Colon (tissue), 2 donors: ENCODE data around the gene PRKCB.

Experiments
- FAIRE-seq: peaks from 2 replicates; lab custom pipeline; 2012; peaks lifted over from hg19 to GRCh38; lab: Jason Lieb, UNC
- donor health status: control.
- donor health status: control.

Gene PRKCB

DNA sequence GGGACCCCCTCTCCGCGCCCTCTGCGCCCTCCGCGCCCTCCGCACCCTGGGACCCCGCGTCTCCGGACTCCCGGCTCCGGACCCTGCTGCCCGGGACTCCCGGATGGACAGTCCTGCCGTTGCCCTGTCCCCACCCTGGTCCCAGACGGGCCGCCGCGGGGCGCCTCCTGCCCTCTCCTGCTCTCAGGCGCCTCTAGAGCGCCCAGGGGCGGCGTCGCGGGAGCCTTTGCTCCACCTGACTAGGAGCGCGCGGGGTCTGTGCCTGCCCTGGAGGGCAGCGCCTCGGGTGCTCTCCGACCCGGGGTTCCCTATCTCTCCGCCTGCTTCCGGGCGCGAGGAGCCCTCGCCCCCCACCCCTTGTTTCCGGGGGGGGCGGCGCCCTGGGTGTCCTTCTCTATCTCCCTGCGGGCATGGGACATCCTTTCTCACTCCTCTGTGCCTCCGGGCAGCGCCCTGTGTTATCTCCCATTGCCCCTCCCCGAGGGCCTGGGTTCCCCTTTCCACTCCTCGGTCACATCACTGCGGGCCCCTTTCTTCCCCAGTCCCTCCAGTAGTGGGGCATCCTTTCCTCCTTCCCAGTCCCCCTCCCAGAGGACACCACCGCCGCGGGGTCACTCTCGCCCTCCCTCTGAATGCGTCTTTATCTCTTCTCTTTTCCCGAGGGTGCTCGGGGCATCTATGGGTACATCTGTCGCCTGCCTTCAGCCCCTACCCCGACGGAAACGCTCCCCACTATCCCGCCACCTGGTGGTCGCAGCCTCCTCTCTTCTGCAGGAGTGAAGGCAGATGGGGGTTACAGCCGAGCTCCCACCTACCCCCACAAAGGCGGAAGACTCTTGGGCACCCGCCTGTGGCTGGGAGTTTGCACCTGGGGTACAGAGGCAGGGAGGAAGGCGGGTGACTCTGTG is 875 bp downstream of the PRKCB start:
- no peak for FAIRE-seq

DNA sequence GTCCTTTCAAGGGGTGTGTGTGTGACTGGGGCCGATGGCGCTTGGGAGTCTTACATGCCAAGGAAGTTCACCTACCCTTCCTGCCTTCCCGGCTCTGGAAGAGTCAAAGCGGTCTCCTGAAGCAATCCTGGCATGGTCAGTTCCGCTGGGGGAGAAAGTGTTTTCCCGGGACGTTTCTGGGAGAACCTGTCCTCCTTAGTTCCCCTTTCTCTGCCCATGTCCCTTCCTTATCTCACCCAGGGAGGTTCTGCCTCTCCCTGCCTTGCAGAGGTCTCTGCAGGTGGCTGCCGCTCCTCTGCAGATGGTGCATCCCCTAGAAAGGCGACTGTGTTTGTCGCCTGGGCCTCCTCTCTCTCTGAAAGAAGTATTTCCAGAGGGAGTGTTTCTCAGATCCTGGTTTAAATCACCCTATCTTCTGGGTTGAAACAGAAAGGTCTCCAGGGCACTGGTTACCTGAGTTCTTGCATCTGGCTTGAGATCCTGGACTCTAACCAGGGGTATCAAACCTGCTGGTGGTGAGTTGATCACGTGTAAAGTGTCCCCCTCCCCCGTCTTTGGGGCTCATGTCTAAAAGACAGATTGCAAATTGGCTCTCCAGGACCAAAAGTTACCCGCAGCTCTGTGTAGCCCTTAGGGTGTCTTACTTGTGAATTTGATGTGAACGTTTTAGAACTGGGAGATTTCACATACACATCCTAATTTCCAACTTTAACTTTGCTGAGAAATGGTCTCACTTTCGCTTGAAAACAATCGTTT is 1.9 kb downstream of the PRKCB start:
- FAIRE-seq, result no peak

DNA sequence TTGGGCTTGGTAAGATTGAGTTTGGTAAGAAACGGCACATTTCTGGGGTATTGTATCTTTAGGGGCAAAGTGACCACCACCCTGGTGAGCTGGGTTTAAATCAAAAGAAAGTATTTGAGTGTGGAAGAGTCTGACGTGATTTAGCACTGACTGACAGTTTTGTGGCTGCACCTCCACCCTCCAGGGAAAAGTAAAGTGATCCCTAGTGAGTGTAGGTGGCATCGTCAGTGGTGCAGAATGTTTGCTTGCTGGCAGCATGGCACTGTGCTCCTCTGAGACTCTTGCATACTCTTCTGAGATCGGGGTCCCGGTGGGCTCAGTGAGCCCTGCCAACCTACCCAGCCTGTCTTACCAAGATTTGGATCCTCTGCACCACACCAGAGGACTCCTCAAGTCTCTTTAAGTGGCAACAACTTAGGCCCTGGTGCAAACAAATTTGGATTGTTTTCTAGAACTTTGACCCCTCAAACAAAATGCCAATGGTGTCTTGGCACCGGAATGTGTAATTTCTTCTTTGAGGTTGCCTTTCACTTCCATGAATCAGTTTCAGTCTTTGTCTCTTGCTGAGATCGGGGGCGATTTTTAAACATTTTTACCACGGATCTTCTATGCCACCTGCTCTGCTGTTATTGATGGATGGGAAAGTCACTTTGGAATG is 2.8 kb downstream of the PRKCB start:
- FAIRE-seq, result no peak

DNA sequence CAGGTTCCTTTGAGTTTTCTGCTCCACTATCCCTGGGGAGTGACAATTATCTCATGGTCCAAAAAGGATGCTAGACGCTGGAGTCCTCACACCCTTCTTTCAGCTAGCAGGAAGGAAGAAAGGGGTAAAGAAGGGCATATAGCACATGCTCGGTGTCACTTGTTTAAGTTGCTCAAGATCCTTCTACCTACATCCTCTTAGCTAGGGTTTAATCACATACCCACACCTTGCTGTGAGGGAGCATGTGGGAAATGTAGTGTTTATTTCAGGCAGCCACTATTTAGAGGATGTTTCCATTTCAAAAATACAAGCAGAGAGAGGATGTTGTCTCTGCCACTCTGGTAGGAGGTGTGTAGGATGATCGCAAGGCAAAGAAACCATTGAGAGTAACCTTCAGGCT is 4.5 kb downstream of the PRKCB start:
- no peak for FAIRE-seq

DNA sequence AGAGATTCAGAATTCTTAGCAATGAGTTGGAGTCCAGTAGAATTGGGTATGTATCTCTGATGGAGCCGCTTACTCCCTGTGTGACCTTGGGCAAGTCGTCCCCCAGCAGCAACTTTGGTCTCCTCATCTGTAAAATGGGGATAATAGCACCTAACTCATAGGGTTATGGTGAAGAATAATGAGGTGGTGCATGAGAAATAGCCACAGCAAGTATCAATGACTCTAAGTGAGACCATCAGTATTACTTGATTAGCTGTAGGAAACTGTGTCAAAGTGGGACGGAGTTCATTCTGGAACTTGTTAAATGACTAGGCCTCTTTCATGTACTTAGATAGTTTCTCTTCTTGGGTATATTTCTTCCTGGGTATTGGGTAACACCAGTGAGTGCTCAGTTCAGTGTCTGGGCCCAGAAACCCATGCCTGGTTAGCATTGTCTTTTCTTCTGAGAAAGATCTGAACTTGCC is 6.4 kb downstream of the PRKCB start:
- no peak for FAIRE-seq

DNA sequence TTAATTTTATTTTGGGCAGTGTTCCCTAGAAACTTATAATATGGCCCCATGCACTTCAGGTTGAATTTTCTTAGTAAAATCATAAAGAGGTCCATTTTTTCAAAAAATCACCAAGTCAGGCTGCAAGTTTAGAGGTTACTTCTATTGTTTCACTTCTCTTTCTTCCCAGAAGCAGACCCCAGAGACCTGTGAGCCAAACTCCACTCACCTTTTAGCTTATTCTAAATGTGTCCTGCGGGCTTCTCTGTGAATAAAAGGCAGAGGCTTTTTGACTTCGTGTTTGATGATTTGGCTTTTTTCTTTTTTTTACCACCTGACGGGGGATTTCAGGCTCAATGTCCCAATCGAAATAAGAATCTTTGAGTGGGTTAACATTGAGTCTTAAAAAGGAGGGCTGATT is 7.4 kb downstream of the PRKCB start:
- no peak for FAIRE-seq

DNA sequence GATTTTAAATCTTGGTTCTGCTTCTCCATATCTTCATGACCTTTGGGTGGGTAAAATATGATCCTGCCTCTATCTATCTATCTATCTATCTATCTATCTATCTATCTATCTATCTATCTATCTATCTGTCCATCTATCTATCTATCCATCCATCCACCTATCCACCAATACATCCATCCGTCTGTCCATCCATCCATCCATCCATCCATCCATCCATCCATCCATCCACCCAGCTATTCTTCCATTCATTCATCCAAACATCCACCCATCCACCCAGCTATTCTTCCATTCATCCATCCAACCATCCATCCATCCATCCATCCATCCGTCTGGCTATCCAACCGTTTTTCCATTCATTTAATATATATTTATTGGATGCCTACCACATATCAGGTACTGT is 11.5 kb downstream of the PRKCB start:
- FAIRE-seq, result no peak

DNA sequence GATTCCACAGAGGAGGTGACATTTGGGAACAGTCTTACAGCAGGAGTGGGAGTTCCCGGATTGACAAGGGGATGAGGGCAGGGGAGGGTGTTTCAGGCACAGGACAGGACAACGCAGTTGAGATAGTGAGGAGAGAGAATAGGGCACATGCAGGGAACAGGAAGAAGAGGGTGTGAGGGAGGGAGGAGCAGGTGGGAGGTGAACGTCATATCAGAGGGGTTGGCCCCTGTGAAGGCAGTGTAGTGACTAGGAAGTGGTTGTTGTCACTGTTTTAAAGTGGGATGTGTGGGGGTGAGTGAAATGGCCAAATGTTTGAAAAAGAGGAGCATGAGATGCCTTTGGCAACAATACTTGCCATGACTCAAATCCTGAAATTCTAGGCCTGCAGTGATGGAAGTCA is 12.2 kb downstream of the PRKCB start:
- no peak for FAIRE-seq

DNA sequence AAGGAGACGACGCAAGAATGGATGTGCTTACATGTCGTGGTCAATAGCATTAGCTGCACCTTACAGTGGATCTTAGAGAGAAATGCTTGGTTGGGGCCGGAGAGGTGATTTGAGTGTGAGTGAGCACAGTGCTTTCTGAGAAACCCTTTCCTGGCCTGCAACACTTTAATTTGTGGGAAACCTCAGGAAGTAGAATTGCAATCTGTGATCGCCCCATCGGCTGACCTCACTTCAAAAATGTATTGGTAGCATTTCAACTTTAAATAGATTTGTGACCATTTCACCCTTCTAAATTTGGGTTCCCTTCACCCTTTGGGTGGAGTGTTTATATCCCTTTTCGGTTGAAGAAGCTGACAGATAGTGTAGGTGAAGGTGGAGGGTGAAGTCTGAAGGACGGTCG is 13.2 kb downstream of the PRKCB start:
- no peak for FAIRE-seq

DNA sequence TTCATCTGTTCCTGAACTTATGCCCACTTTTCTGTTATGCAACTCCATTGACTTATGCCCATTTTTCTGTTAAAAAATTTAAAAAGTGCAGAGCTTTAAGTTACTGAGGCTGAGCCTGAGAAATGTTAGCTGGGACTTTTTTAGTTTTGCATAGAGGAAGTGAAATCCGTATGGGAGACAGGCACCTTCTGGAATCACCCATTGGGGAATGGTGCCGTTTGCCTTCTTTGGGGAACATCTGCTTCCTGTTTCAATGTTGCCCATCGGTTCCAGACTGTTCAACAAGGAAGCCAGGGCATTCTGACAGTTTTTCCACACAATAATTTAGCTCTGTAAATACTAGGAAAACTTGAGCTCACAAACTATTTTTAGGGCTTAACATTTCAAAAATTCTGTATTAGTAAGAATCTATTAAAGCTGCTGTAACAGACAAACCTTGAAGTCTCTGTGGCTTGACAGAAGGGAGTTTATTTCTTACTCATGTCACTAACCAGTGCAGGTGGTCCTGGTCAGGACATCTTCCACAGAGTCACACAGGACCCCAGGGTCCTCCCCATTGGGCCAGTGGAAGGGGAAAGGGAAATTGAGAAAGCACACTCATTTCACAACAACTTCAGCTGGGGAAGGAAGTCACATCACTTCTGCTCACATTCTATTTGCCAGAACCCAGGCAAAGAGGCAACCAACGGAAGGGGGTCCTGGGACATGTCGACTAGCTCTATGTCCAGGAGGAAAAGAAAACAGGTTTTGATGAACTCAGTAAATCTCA is 17.2 kb downstream of the PRKCB start:
- no peak for FAIRE-seq

DNA sequence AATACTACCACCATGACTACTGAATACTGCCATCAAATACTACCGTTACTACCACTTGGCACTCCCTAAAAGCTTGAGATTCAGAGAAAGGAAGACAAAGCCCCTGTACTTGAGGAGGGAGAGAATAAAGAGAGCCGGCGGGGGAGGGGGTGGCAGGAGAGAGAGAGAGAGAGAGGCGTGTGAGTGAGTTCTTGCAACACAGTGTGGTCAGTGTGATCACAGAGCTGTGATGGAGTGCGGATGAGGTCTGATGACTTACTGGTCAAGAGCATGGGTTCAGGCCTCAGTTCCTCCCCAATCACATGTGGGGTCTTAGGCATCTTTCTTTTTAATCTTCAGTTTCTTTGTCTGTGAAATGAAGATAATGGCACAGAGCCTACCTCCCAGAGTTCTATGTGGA is 19.2 kb downstream of the PRKCB start:
- FAIRE-seq, result no peak

DNA sequence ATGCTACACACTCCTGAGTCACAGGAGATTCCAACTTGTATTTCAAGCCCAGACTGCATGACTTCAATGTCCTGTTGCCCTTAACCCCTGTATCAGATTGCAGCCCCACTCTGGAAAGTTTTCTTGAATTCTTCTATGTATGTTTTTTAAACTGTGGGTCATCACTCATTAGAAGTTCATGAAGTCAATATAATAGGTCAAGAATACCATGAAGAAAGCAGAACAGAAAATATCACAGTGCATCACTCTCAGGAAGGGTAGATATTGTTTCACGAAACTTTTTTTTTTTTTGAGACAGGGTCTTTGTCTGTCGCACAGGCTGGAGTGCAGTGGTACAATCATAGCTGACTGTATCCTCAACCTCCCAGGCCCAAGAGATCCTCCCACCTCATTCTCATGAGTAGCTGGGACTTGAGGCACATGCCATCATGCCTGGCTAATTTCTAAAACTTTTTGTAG is 20.5 kb downstream of the PRKCB start:
- FAIRE-seq, result no peak

DNA sequence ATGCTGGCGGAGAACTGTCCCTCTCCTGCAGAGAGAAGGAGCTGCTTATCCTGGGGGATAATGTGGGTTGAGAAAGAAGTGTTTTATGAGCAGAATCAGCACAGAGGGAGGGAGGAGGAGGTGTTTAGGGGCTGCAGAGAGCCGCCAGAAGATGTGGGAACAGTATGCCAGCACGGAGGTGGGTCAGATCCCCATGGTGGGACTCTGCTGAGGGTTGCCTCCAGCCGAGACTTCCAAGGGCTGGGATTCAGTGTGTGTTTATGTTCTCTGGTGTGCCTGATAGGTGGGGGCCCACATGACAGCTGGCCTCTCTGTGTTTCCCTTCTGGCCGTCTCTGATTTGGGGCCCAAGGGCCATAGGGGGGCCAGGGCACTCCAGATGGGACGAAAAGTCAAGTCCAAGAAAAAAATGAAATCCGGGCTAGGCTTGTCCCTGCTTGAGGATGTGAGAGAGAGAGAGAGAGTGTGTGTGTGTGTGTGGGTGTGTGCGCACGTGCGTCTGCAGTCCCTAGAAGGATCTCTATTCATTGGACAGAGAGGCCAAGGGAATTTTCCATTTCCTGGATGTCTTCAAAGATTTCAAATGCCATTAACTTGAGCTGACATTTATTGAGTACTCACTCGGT is 21.6 kb downstream of the PRKCB start:
- no peak for FAIRE-seq

DNA sequence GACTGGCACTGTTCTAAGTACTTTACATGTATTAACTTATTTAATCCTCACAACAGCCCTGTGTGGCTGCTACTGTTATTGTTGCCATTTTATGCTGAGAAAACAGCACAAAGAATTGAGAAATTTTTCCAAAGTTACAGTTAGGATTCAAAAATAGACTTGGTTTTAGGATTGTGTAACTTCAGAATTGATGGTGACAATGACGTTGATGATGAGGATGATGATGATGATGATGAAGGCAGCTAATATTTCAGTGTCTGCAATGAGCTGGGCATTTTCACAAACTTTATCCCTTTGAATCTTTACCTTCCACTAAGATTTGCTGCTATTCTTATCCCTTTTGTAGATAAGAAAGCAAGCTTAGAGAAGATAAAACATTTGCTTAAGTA is 22.1 kb downstream of the PRKCB start:
- no peak for FAIRE-seq

DNA sequence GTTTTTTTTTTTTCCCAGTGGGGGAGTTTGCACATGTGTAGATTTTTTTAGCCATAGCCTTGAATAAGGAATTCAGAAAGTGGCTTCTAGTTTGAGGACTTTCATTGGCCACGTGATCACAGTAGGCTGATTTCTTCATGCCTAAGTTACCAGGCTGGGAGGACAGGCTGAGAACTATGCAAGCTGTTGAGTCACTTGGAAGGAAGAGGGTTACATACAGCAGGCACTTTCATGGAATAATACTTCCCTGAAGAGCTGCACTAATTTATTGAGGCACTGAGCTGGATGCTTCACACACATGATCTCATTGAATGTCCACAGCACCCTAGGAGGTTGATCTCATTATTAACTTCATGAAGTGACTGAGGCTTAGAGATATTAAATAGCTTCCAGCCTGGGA is 22.8 kb downstream of the PRKCB start:
- no peak for FAIRE-seq

DNA sequence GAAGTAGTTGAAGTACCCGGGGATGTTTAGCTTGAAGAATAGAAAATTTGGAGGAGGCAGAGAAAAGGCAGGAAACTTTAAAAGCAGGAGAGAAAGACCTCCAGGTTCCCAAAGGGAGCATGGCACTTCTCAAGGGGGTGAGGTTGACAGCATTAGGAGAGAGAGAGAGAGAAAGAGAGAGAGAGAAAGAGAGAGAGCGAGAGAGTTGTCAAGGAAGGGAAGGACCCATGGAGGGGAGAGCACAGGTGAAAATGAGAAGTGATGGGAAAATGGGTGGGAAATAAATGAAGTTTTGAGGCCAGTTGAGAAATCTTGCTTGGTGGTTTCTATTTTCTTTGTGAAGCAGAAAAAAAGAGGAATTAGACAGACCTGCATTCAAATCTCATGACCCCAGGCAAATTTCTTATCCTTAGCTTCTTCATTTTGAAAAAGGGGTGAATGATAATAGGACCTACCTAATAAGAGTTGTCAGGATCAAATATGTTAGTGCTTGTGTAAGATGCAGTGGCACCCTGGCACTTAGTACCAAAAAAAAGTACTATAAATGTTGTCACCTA is 24.0 kb downstream of the PRKCB start:
- no peak for FAIRE-seq

DNA sequence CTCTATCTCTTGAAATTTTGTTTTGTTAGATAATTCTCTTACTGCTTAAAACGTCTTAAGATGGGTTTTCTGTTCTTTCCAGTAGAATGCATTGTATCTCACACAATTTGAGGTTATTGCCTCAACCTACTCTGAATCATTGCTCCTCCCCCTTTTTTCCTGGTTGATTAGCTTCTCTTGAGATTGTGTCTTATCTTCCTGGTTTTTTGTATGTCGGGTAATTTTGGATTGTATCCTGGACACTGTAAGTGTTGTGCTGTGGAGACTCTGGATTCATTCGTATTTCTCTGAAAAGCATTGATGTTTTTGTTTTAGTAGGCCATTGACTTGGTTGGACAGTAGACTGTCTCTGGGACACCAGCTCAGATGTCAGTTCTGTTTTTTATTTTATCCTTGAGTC is 26.1 kb downstream of the PRKCB start:
- FAIRE-seq, result no peak

DNA sequence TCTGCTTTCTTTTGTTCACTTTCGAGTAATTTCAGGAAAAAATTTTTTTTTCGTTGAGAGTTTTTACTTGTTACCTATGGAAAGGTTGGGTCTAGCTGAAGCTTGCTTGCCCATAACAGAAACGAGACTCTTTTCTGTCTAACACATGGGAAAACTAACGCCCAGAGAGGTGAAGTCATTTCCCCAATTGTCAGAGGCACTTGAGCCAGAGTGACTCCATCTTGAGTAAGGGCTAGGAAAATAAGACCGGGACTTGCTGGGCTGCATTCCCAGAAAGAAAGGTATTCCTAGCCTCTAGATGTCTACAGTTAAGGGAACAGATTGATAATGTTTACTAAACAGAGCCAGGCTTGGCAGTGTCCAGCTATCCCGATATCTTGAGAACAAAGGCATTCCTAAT is 26.8 kb downstream of the PRKCB start:
- no peak for FAIRE-seq

DNA sequence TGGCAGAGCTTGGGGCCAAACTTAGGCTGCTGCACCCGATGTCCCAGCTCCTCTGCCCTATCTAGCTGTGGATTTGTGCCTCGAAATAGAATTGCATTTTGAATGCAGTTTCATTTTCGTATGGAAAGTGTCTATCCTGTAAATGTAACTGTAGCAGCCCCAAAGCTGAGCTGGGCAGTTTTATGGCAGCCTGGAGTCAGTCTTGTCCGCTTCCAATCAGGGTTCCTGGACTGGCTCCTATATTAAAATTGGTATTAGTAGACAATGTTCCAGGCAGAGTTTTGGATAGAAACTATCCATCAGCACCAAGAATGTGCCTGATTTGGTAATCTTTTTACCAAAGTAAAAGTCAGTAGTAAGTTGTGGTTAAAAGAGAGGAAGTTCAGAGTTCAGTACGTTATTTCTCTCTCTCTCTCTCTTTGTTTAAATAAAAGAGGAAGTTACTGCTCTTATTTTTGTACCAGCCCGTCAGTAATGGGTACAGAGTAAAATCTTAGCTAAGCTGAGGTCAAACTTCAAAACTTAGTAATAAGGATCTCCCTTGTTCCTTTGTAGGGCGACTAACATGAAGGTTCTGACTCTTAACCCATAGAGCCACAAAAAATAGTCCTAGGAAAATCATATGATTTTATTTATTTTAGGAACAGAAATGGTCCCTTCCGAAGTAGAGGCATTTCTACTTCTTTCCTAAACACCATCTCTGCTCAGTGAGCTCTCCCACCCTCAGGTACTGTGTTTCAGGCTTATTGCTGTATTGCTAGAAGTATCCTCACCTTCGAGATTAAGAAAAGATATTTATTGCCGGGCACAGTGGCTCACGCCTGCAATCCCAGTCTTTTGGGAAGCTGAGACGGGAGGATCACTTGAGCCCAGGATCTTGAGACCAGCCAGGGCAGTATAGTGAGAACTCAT is 28.0 kb downstream of the PRKCB start:
- FAIRE-seq, result peak; percentile 80

DNA sequence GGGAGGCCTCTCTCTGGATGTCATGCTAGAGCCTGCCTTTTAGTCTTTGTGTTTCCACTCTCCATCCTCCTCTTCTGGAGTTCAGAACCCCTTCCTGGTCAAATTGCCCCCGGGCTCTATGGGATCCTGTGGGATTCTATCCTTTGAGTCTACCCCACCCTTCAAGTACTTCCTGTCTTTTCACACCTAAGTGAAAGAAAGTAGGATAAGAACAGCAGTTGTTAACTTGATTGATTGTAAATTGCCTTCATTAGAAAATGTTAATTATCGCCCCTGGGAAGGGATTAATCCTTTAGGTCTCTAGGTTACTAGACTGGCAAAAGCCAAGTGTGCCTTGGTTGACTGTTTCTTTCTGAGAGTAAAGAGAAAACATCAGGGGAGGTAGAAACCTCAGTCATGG is 30.1 kb downstream of the PRKCB start:
- FAIRE-seq, result no peak
